ENCODE results near the gene NCKAP5.

NCKAP5 gene

DNA sequence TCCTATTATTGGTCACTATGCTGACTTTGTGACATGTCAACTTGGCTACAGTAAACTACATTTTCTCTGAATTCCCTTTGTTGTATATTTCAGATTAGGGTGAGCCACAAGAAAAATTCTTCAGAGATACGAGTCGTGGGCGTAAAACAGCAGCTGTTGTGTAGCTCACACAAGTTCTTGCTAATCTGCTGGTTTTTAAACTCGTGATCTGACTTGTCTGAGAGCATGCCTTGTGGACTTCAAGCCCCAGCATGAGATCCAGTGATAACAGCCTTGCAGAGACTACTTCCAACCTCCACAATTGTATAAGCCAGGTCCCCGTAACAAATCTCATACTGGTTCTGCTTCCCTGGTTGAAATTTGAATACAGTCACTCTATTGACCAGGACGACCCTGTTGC, 638.5 kb downstream of the NCKAP5 start:
- Histone ChIP-seq H3K4me1 (ENCODE audit: control extremely low read depth in 1 of 4, control insufficient read depth in 4 of 4, insufficient read depth in 4 of 4, low read length in 3 of 4) (no peaks in the 10 kb centered on the region), H3K4me3 (ENCODE audit: control insufficient read depth in 1 of 7, extremely low read depth in 1 of 7, insufficient read depth in 4 of 7, low read depth in 2 of 7, low read length in 6 of 7) (no peak overlapping the region), H3K36me3 (ENCODE audit: control insufficient read depth in 4 of 4, insufficient read depth in 4 of 4, low read length in 3 of 4) (no peaks in the 10 kb centered on the region), H3K27me3 (replicated peaks in 2 of 5; ENCODE audit: control insufficient read depth in 4 of 5, insufficient read depth in 5 of 5, low read length in 4 of 5) (no peaks in the 10 kb centered on the region), H3K9me3 (ENCODE audit: control extremely low read depth in 1 of 5, control insufficient read depth in 4 of 5, insufficient read depth in 2 of 5, low read depth in 1 of 5, low read length in 4 of 5) (no peaks in the 10 kb centered on the region), H3K27ac (ENCODE audit: insufficient read depth in 1 of 2, low read depth in 1 of 2, low read length in 2 of 2, poor library complexity in 1 of 2, severe bottlenecking in 2 of 2) (no peak overlapping the region)
- ChIA-PET CTCF (no interaction called here), POLR2A (no interaction called here)
- DNase-seq = no peak
- 91% methylated on average over 6 of the region's 6 CpGs for WGBS (ENCODE audit: insufficient coverage)

GRCh38 chr2:132923787-132924186, 644.5 kb downstream of the NCKAP5 start:
- no peaks in the 10 kb centered on the region for H3K27me3 ChIP-seq (replicated peaks in 2 of 5; ENCODE audit: control insufficient read depth in 4 of 5, insufficient read depth in 5 of 5, low read length in 4 of 5)
- H3K9me3 ChIP-seq (ENCODE audit: control extremely low read depth in 1 of 5, control insufficient read depth in 4 of 5, insufficient read depth in 2 of 5, low read depth in 1 of 5, low read length in 4 of 5) = no peaks in the 10 kb centered on the region
- CTCF ChIA-PET = no interaction called here
- H3K4me1 ChIP-seq (ENCODE audit: control extremely low read depth in 1 of 4, control insufficient read depth in 4 of 4, insufficient read depth in 4 of 4, low read length in 3 of 4) = no peaks in the 10 kb centered on the region
- no peaks in the 10 kb centered on the region for H3K36me3 ChIP-seq (ENCODE audit: control insufficient read depth in 4 of 4, insufficient read depth in 4 of 4, low read length in 3 of 4)
- 80% methylated on average over 2 of the region's 3 CpGs for WGBS (ENCODE audit: insufficient coverage)
- no peak overlapping the region for H3K27ac ChIP-seq (ENCODE audit: insufficient read depth in 1 of 2, low read depth in 1 of 2, low read length in 2 of 2, poor library complexity in 1 of 2, severe bottlenecking in 2 of 2)
- POLR2A ChIA-PET = no interaction called here
- no peak for DNase-seq
- H3K4me3 ChIP-seq (ENCODE audit: control insufficient read depth in 1 of 7, extremely low read depth in 1 of 7, insufficient read depth in 4 of 7, low read depth in 2 of 7, low read length in 6 of 7) = no peak overlapping the region

- H3K36me3 ChIP-seq (ENCODE audit: control insufficient read depth in 4 of 4, insufficient read depth in 4 of 4, low read length in 3 of 4) = no peaks in the 10 kb centered on the region
- H3K27me3 ChIP-seq (replicated peaks in 2 of 5; ENCODE audit: control insufficient read depth in 4 of 5, insufficient read depth in 5 of 5, low read length in 4 of 5) = no peaks in the 10 kb centered on the region
- H3K4me3 ChIP-seq (ENCODE audit: control insufficient read depth in 1 of 7, extremely low read depth in 1 of 7, insufficient read depth in 4 of 7, low read depth in 2 of 7, low read length in 6 of 7) = no peak overlapping the region
- no peak for DNase-seq
- no peak overlapping the region for H3K27ac ChIP-seq (ENCODE audit: insufficient read depth in 1 of 2, low read depth in 1 of 2, low read length in 2 of 2, poor library complexity in 1 of 2, severe bottlenecking in 2 of 2)
- no peaks in the 10 kb centered on the region for H3K4me1 ChIP-seq (ENCODE audit: control extremely low read depth in 1 of 4, control insufficient read depth in 4 of 4, insufficient read depth in 4 of 4, low read length in 3 of 4)
- CTCF ChIA-PET = no interaction called here
- no peaks in the 10 kb centered on the region for H3K9me3 ChIP-seq (ENCODE audit: control extremely low read depth in 1 of 5, control insufficient read depth in 4 of 5, insufficient read depth in 2 of 5, low read depth in 1 of 5, low read length in 4 of 5)
- WGBS (ENCODE audit: insufficient coverage) = 100% methylated on average over 1 of the region's 6 CpGs
- POLR2A ChIA-PET = no interaction called here
Measured at GRCh38 chr2:132915812-132916549, 652.3 kb downstream of the NCKAP5 start.

DNA sequence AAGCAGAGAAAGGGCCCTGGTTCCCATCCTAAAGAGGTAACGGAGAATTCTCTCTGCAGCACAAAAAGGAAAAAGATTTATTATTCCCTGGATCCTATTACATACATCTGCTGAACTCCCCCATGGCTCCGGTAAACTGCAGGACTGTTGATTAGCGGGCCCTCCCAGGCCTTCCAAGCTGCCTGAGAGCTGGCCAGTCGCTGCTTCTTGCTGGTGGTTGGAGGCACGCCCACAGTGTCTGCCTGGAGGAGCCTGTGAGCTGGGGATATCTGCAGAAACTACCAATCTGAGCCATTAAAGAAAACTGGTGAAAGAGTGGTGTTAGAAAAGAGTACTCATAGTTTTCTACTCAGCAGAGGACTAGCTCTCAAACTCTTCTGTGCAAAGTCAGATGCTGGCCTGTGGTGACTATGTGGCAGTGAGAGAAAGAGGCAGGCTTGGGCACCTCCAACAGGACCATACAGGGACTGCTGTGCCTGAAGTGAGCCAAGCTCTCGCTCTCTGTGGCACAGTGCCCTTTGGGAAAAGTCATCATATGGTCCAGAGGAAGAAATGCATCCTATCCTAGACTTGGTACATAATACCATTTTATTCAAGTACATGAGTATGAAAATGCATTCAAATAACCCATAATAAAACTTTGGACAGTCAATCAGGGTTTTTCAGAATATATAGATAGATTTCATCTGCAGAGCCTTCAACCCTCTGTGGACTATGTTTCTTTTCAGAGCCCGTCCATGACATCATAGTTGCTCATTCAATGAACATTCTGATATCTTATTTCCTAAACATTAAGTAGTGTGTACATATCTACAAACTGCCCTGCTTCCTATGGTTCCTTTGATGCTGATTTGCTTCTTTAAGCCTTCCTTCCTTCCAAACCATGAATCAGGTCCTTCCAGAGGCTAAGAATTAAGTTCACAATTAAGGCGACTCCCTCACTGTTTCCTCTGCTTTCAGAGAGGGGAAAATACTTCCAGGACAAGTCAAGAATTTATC, 656.2 kb downstream of the NCKAP5 start:
- POLR2A ChIA-PET = no interaction called here
- WGBS (ENCODE audit: insufficient coverage) = 88% methylated on average over 5 of the region's 8 CpGs
- CTCF ChIA-PET = no interaction called here

DNA sequence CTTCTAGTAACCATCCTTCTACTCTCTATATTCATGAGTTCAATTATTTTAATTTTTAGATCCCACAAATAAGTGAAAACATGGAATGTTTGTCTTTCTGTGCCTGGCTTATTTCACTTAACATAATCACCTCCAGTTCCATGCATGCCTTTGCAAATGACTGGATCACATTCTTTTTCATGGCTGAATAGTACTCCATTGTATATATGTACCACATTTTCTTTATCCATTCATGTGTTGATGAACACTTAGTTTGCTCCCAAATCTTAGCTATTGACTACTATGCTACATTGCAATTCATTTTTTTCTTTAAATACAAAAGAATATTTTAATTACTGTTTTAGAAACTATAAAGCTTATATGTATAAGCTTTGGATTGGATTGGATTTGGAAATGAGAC, 657.8 kb downstream of the NCKAP5 start:
- Histone ChIP-seq H3K27me3 (replicated peaks in 2 of 5; ENCODE audit: control insufficient read depth in 4 of 5, insufficient read depth in 5 of 5, low read length in 4 of 5) (no peaks in the 10 kb centered on the region), H3K27ac (ENCODE audit: insufficient read depth in 1 of 2, low read depth in 1 of 2, low read length in 2 of 2, poor library complexity in 1 of 2, severe bottlenecking in 2 of 2) (no peak overlapping the region), H3K4me3 (ENCODE audit: control insufficient read depth in 1 of 7, extremely low read depth in 1 of 7, insufficient read depth in 4 of 7, low read depth in 2 of 7, low read length in 6 of 7) (no peak overlapping the region), H3K4me1 (ENCODE audit: control extremely low read depth in 1 of 4, control insufficient read depth in 4 of 4, insufficient read depth in 4 of 4, low read length in 3 of 4) (no peaks in the 10 kb centered on the region), H3K9me3 (ENCODE audit: control extremely low read depth in 1 of 5, control insufficient read depth in 4 of 5, insufficient read depth in 2 of 5, low read depth in 1 of 5, low read length in 4 of 5) (peaks cover 0 to 2% (median 0%) of the 10 kb centered on the region in 5 experiments), H3K36me3 (ENCODE audit: control insufficient read depth in 4 of 4, insufficient read depth in 4 of 4, low read length in 3 of 4) (no peaks in the 10 kb centered on the region)
- no peak for DNase-seq
- CTCF ChIA-PET = no interaction called here
- POLR2A ChIA-PET = no interaction called here

More for the DNA sequence above, 656.2 kb downstream of the NCKAP5 start:
- Histone ChIP-seq H3K27me3 (replicated peaks in 2 of 5; ENCODE audit: control insufficient read depth in 4 of 5, insufficient read depth in 5 of 5, low read length in 4 of 5) (no peaks in the 10 kb centered on the region), H3K4me1 (ENCODE audit: control extremely low read depth in 1 of 4, control insufficient read depth in 4 of 4, insufficient read depth in 4 of 4, low read length in 3 of 4) (no peaks in the 10 kb centered on the region), H3K27ac (ENCODE audit: insufficient read depth in 1 of 2, low read depth in 1 of 2, low read length in 2 of 2, poor library complexity in 1 of 2, severe bottlenecking in 2 of 2) (no peak overlapping the region), H3K4me3 (ENCODE audit: control insufficient read depth in 1 of 7, extremely low read depth in 1 of 7, insufficient read depth in 4 of 7, low read depth in 2 of 7, low read length in 6 of 7) (no peak overlapping the region), H3K36me3 (ENCODE audit: control insufficient read depth in 4 of 4, insufficient read depth in 4 of 4, low read length in 3 of 4) (no peaks in the 10 kb centered on the region), H3K9me3 (ENCODE audit: control extremely low read depth in 1 of 5, control insufficient read depth in 4 of 5, insufficient read depth in 2 of 5, low read depth in 1 of 5, low read length in 4 of 5) (peaks cover 0 to 2% (median 0%) of the 10 kb centered on the region in 5 experiments)
- no peak for DNase-seq

DNA sequence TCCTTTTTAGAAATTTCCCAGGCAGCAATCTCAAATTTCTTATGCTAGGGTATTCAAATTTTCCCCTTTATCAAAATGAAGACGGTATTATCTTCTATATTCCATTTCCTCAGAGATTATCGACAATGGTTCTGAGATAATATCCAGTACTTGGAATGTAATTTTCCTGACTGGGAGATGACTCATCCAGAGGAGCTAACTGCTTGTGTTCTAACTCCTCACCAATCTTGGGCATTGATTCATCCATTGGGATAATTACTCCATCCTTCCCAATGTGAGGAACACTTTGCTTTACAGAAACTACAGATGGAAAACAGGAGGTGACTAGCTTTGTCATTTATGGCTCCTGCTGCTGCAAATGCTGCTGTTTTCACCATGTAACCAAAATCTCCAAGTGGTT, 658.8 kb downstream of the NCKAP5 start:
- CTCF ChIA-PET = no interaction called here
- no peak for DNase-seq
- H3K27me3 ChIP-seq (replicated peaks in 2 of 5; ENCODE audit: control insufficient read depth in 4 of 5, insufficient read depth in 5 of 5, low read length in 4 of 5) = no peaks in the 10 kb centered on the region
- no peak overlapping the region for H3K27ac ChIP-seq (ENCODE audit: insufficient read depth in 1 of 2, low read depth in 1 of 2, low read length in 2 of 2, poor library complexity in 1 of 2, severe bottlenecking in 2 of 2)
- no CpG with 5 or more reads among the region's 2 CpGs for WGBS (ENCODE audit: insufficient coverage)
- H3K36me3 ChIP-seq (ENCODE audit: control insufficient read depth in 4 of 4, insufficient read depth in 4 of 4, low read length in 3 of 4) = no peaks in the 10 kb centered on the region
- peaks cover 0 to 2% (median 0%) of the 10 kb centered on the region in 5 experiments for H3K9me3 ChIP-seq (ENCODE audit: control extremely low read depth in 1 of 5, control insufficient read depth in 4 of 5, insufficient read depth in 2 of 5, low read depth in 1 of 5, low read length in 4 of 5)
- no peak overlapping the region for H3K4me3 ChIP-seq (ENCODE audit: control insufficient read depth in 1 of 7, extremely low read depth in 1 of 7, insufficient read depth in 4 of 7, low read depth in 2 of 7, low read length in 6 of 7)
- POLR2A ChIA-PET = no interaction called here
- no peaks in the 10 kb centered on the region for H3K4me1 ChIP-seq (ENCODE audit: control extremely low read depth in 1 of 4, control insufficient read depth in 4 of 4, insufficient read depth in 4 of 4, low read length in 3 of 4)

GRCh38 chr2:132904142-132904842, 664.0 kb downstream of the NCKAP5 start:
- DNase-seq = no peak
- no peaks in the 10 kb centered on the region for H3K36me3 ChIP-seq (ENCODE audit: control insufficient read depth in 4 of 4, insufficient read depth in 4 of 4, low read length in 3 of 4)
- no peak overlapping the region for H3K4me3 ChIP-seq (ENCODE audit: control insufficient read depth in 1 of 7, extremely low read depth in 1 of 7, insufficient read depth in 4 of 7, low read depth in 2 of 7, low read length in 6 of 7)
- H3K9me3 ChIP-seq (ENCODE audit: control extremely low read depth in 1 of 5, control insufficient read depth in 4 of 5, insufficient read depth in 2 of 5, low read depth in 1 of 5, low read length in 4 of 5) = no peaks in the 10 kb centered on the region
- H3K4me1 ChIP-seq (ENCODE audit: control extremely low read depth in 1 of 4, control insufficient read depth in 4 of 4, insufficient read depth in 4 of 4, low read length in 3 of 4) = no peaks in the 10 kb centered on the region
- CTCF ChIA-PET = no interaction called here
- H3K27ac ChIP-seq (ENCODE audit: insufficient read depth in 1 of 2, low read depth in 1 of 2, low read length in 2 of 2, poor library complexity in 1 of 2, severe bottlenecking in 2 of 2) = no peak overlapping the region
- no peaks in the 10 kb centered on the region for H3K27me3 ChIP-seq (replicated peaks in 2 of 5; ENCODE audit: control insufficient read depth in 4 of 5, insufficient read depth in 5 of 5, low read length in 4 of 5)
- POLR2A ChIA-PET = no interaction called here
- WGBS (ENCODE audit: insufficient coverage) = 70% methylated on average over 2 of the region's 7 CpGs

All from common myeloid progenitor, CD34-positive (primary cell).